HepG2 (cell line): ENCODE data around the gene RPL31. TPM values are rescaled to one million over a fixed set of nuclear protein-coding genes. Genes with fewer than 3 reads are reported as not detected.

Experiments used
- ATAC-seq: fragments of 200-7000 bp; cut with Tn5 transposase; 3 replicates; pipeline ENCODE4 v1.9.1; 2020; ENCODE audit warnings: mild to moderate bottlenecking, moderate library complexity
- BruUV-seq: library from RNA; stranded (reverse); fragments of 400-500 nt; replicated peaks from 2 replicates; lab custom pipeline; 2021; lab: Mats Ljungman, UMichigan
- CTCF ChIA-PET: fragments of 300-600 bp; formaldehyde crosslinking; extraction: SDS; loops from one replicate; lab custom pipeline; 2021; ENCODE audit warnings: low total read pairs, inconsistent platforms, low intra/inter-chr PET ratio; lab: Yijun Ruan, JAX
- POLR2A ChIA-PET: fragments of 350-600 bp; sonication (Branson Sonifier 250); formaldehyde crosslinking; loops from one replicate; lab custom pipeline; 2020; ENCODE audit warnings: antibody characterized with exemption, inconsistent platforms; lab: Yijun Ruan, JAX
- DNase-seq: peaks from one replicate; pipeline ENCODE4 v3.0.0-alpha.2; 2015; ENCODE audit warnings: low spot score
- FAIRE-seq: peaks from 3 replicates; lab custom pipeline; 2011; peaks lifted over from hg19 to GRCh38; lab: Jason Lieb, UNC
- H2AFZ ChIP-seq: one replicate; pipeline ENCODE4 v1.6.1; 2011; ENCODE audit warnings: low read length, inconsistent platforms
- H3K27ac ChIP-seq: fragments of 300-600 bp; 3 replicates; pipeline ENCODE4 v1.8.0; 2011; ENCODE audit warnings: mixed run types, mild to moderate bottlenecking, mixed read lengths, low read length, inconsistent platforms; ENCODE audit not compliant: insufficient read depth; ENCODE audit errors: extremely low read length
- H3K27me3 ChIP-seq, 2 experiments: fragments of 200-600 bp in 1 of 2; 2 replicates in 1 of 2; 3 replicates in 1 of 2; pipeline versions ENCODE4 v1.6.0 to v1.8.0; 2011; ENCODE audit warnings: low read length in 2 of 2, mild to moderate bottlenecking in 2 of 2, moderate library complexity in 2 of 2, inconsistent platforms in 1 of 2; ENCODE audit not compliant: insufficient read depth in 2 of 2, control insufficient read depth in 1 of 2
- H3K36me3 ChIP-seq, 2 experiments: fragments of 200-600 bp in 1 of 2; replicated peaks in 1 of 2; 2 replicates in 1 of 2; 3 replicates in 1 of 2; pipeline versions ENCODE4 v1.5.1 to v1.8.0; 2011; ENCODE audit warnings: low read length in 2 of 2, inconsistent platforms in 1 of 2; ENCODE audit not compliant: insufficient read depth in 2 of 2, control insufficient read depth in 1 of 2
- H3K4me1 ChIP-seq: 2 replicates; pipeline ENCODE4 v1.5.1; 2012; ENCODE audit warnings: low read length, inconsistent platforms; ENCODE audit not compliant: insufficient read depth
- H3K4me2 ChIP-seq: 2 replicates; pipeline ENCODE4 v1.6.0; 2011; ENCODE audit warnings: low read depth, low read length, inconsistent platforms
- H3K4me3 ChIP-seq, 3 experiments: fragments of 200-600 bp in 1 of 3; sonication (generic), shearing (Covaris generic) in 1 of 3; replicated peaks in 1 of 3; 2 replicates each; pipeline ENCODE4 v1.5.1; 2011 to 2016; ENCODE audit warnings: low read length in 3 of 3, inconsistent platforms in 2 of 3, low read depth in 2 of 3, mild to moderate bottlenecking in 2 of 3, control low read depth in 1 of 3, mixed read lengths in 1 of 3; ENCODE audit not compliant: insufficient read depth in 1 of 3
- H3K79me2 ChIP-seq: one replicate; pipeline ENCODE4 v1.6.1; 2011; ENCODE audit warnings: low read length, inconsistent platforms; ENCODE audit not compliant: insufficient read depth
- H3K9ac ChIP-seq: 2 replicates; pipeline ENCODE4 v1.6.0; 2011; ENCODE audit warnings: mild to moderate bottlenecking, low read depth, low read length, inconsistent platforms; ENCODE audit not compliant: insufficient read depth
- H3K9me3 ChIP-seq: 2 replicates; pipeline ENCODE4 v1.5.1; 2012; ENCODE audit warnings: mild to moderate bottlenecking, low read length
- H4K20me1 ChIP-seq: 2 replicates; pipeline ENCODE4 v1.6.0; 2011; ENCODE audit warnings: inconsistent platforms, mild to moderate bottlenecking, low read length, moderate library complexity; ENCODE audit not compliant: insufficient read depth
- NCOA5 ChIP-seq: sonication (generic); formaldehyde crosslinking; IDR thresholded peaks from 2 replicates; pipeline ENCODE4 v1.4.0; 2020; ENCODE audit warnings: missing genetic modification reagents
- ZNF224 ChIP-seq: sonication (generic); formaldehyde crosslinking; IDR thresholded peaks from 2 replicates; pipeline ENCODE4 v1.5.0; 2020; ENCODE audit warnings: mild to moderate bottlenecking, missing genetic modification reagents
- ZNF883 ChIP-seq: sonication (generic); formaldehyde crosslinking; IDR thresholded peaks from 2 replicates; pipeline ENCODE4 v1.5.1; 2020; ENCODE audit warnings: mild to moderate bottlenecking, missing genetic modification reagents; ENCODE audit errors: not compliant biosample characterization
- WGBS: methylation state at CpG from one replicate; pipeline ENCODE4 v1.1.6; 2017; ENCODE audit warnings: low lambda C conversion rate; 5-methylcytosine and 5-hydroxymethylcytosine counted together
- in situ Hi-C: cut with HindIII; loops from 2 replicates; pipeline ENCODE4 v1.10.0; 2017; ENCODE audit warnings: low pct_unique_long_range_greater_than_20kb; ENCODE audit not compliant: extremely low pct_ligation_motif_present
- intact Hi-C: fragments of 100-400 bp; cut with micrococcal nuclease; formaldehyde crosslinking; loops from one replicate; pipeline ENCODE4 v1.10.0; 2022; ENCODE audit not compliant: unreplicated experiment
- polyA plus RNA-seq, 8 experiments: library from polyadenylated mRNA; depleted of rRNA in 3 of 8; stranded (reverse) in 7 of 8; unstranded in 1 of 8; fragments of >200 nt; fragmentation: Illumina TruSeq in 4 of 8; extraction: Trizol in 4 of 8; gene quantifications; 2 replicates each; pipeline versions ENCODE4 v1.2.1 to v1.2.3, GENCODE V29; 2011 to 2016; ENCODE audit warnings: low read depth in 4 of 8, missing spikeins in 1 of 8, mixed read lengths in 1 of 8; ENCODE audit not compliant: insufficient read depth in 1 of 8
- total RNA-seq, 5 experiments: library from RNA; depleted of rRNA; stranded (reverse); fragments of >200 nt; fragmentation: Illumina TruSeq; extraction: Trizol; gene quantifications; 2 replicates each; pipeline ENCODE4 v1.2.3, GENCODE V29; 2016; ENCODE audit warnings: low read depth in 1 of 5
- TF ChIP-seq, protein P1 (sequence below): sonication (generic); formaldehyde crosslinking; IDR thresholded peaks from 2 replicates; pipeline ENCODE4 v1.4.0; 2020; ENCODE audit warnings: missing genetic modification reagents
- TF ChIP-seq, protein P2 (sequence below): sonication (generic); formaldehyde crosslinking; IDR thresholded peaks from 2 replicates; pipeline ENCODE4 v1.4.0; 2020; ENCODE audit warnings: missing genetic modification reagents

RPL31 gene
- total and polyA plus RNA-seq, 2 of the 13 experiments (the other 11 are each of a cell fraction or from before 2014, with no cell fraction given): 3,331 to 3,582 TPM

DNA sequence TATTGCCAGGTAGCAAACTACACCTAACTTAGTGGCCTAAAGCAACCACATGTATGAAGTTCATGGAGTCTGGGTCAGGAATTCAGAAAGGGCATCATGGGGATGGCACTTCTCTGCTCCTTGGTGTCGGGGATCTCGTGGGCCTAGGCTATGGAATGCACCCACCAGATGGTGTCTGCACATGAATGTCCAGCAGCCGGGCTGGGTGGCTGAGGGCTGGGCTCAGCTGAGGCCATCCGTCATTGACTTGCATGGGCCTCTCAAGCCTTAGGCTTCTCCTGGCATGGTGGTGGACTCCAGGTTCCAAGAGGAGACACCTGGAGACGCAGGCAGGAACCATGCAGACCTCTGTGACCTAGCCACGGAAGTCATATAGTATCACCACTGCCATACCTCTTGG, 26.0 kb upstream of the RPL31 start:
- Histone ChIP-seq H2AFZ (no peak overlapping the region), H3K27me3 (no peaks in the 10 kb centered on the region), H3K27ac (no peak overlapping the region), H3K4me1 (peaks cover 7% of the 10 kb centered on the region), H3K4me2 (no peak overlapping the region), H3K36me3 (peaks cover 55 to 82% of the 10 kb centered on the region in 2 experiments), H3K9me3 (no peaks in the 10 kb centered on the region), H4K20me1 (no peaks in the 10 kb centered on the region), H3K4me3 (no peak overlapping the region), H3K9ac (no peak overlapping the region)
- CTCF ChIA-PET: no interaction called here
- in situ Hi-C loops (no loop called here), intact Hi-C loops (no loop called here)
- POLR2A ChIA-PET: interaction anchor here (1.5 kb wide), 1 partner anchor 26 kb away, joined by 3 read pairs; the partner anchor contains the start of gene RPL31
- BruUV-seq: no TSS peak
- no peak for FAIRE-seq
- ATAC-seq: no peak
- DNase-seq: no peak
- 96% methylated on average over 4 of the region's 6 CpGs for WGBS
- TF ChIP-seq NCOA5 (CRISPR knock-in tag) (no peak), ZNF224 (CRISPR knock-in tag) (no peak), ZNF883 (peak; percentile 34)
- TF ChIP-seq, protein P1, sequence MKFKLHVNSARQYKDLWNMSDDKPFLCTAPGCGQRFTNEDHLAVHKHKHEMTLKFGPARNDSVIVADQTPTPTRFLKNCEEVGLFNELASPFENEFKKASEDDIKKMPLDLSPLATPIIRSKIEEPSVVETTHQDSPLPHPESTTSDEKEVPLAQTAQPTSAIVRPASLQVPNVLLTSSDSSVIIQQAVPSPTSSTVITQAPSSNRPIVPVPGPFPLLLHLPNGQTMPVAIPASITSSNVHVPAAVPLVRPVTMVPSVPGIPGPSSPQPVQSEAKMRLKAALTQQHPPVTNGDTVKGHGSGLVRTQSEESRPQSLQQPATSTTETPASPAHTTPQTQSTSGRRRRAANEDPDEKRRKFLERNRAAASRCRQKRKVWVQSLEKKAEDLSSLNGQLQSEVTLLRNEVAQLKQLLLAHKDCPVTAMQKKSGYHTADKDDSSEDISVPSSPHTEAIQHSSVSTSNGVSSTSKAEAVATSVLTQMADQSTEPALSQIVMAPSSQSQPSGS (CRISPR knock-in tag): no peak
- TF ChIP-seq, protein P2, sequence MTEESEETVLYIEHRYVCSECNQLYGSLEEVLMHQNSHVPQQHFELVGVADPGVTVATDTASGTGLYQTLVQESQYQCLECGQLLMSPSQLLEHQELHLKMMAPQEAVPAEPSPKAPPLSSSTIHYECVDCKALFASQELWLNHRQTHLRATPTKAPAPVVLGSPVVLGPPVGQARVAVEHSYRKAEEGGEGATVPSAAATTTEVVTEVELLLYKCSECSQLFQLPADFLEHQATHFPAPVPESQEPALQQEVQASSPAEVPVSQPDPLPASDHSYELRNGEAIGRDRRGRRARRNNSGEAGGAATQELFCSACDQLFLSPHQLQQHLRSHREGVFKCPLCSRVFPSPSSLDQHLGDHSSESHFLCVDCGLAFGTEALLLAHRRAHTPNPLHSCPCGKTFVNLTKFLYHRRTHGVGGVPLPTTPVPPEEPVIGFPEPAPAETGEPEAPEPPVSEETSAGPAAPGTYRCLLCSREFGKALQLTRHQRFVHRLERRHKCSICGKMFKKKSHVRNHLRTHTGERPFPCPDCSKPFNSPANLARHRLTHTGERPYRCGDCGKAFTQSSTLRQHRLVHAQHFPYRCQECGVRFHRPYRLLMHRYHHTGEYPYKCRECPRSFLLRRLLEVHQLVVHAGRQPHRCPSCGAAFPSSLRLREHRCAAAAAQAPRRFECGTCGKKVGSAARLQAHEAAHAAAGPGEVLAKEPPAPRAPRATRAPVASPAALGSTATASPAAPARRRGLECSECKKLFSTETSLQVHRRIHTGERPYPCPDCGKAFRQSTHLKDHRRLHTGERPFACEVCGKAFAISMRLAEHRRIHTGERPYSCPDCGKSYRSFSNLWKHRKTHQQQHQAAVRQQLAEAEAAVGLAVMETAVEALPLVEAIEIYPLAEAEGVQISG (CRISPR knock-in tag): no peak
- TF ChIP-seq, all 625 proteins: peak for 1
- no peaks in the 10 kb centered on the region for H3K79me2 ChIP-seq
